A673 (cell line): ENCODE measurements around the gene PEDS1. TPM values are rescaled to one million over a fixed set of nuclear protein-coding genes. Genes with fewer than 3 reads are reported as not detected.

ENCODE experiments used
- BruUV-seq: library from RNA; stranded (reverse); fragments of 400-500 nt; replicated peaks from 2 replicates; lab custom pipeline; 2021; lab: Mats Ljungman, UMichigan
- CTCF ChIA-PET: fragments of 300-600 bp; sonication (Branson Sonifier 250); formaldehyde crosslinking; loops from one replicate; lab custom pipeline; 2022; ENCODE audit warnings: antibody characterized with exemption; lab: Charles Lee
- POLR2A ChIA-PET: fragments of 300-600 bp; sonication (Branson Sonifier 250); formaldehyde crosslinking; loops from one replicate; lab custom pipeline; 2022; ENCODE audit warnings: antibody characterized with exemption; ENCODE audit not compliant: low non-redundant PET; lab: Charles Lee
- DNase-seq: peaks from one replicate; pipeline ENCODE4 v3.0.0-alpha.2; 2015; ENCODE audit warnings: low spot score
- H3K27ac ChIP-seq: fragments of 200-600 bp; sonication (generic); 2 replicates; pipeline ENCODE4 v1.5.1; 2016; ENCODE audit warnings: mixed run types, low read depth, mild to moderate bottlenecking, mixed read lengths, antibody characterized with exemption, low read length; ENCODE audit not compliant: poor library complexity, severe bottlenecking
- H3K27me3 ChIP-seq: fragments of 200-600 bp; sonication (generic); replicated peaks from 2 replicates; pipeline ENCODE4 v1.6.1; 2017; ENCODE audit warnings: mixed run types, low read depth, mild to moderate bottlenecking, mixed read lengths, antibody characterized with exemption, low read length; ENCODE audit not compliant: insufficient read depth, poor library complexity
- H3K36me3 ChIP-seq: fragments of 200-600 bp; sonication (generic); 2 replicates; pipeline ENCODE4 v1.6.1; 2016; ENCODE audit warnings: mixed run types, mild to moderate bottlenecking, mixed read lengths, antibody characterized with exemption, low read length; ENCODE audit not compliant: insufficient read depth, poor library complexity, severe bottlenecking
- H3K4me1 ChIP-seq: fragments of 200-600 bp; sonication (generic); 2 replicates; pipeline ENCODE4 v1.6.1; 2017; ENCODE audit warnings: mixed run types, mild to moderate bottlenecking, mixed read lengths, antibody characterized with exemption, low read length; ENCODE audit not compliant: insufficient read depth, poor library complexity, severe bottlenecking
- H3K4me3 ChIP-seq: fragments of 200-600 bp; sonication (generic); 2 replicates; pipeline ENCODE4 v1.5.1; 2016; ENCODE audit warnings: low read depth, mixed run types, mild to moderate bottlenecking, mixed read lengths, low read length; ENCODE audit not compliant: poor library complexity, severe bottlenecking
- H3K9me3 ChIP-seq: fragments of 200-600 bp; sonication (generic); 2 replicates; pipeline ENCODE4 v1.6.1; 2016; ENCODE audit warnings: mixed run types, low read depth, mild to moderate bottlenecking, mixed read lengths, antibody characterized with exemption, low read length; ENCODE audit not compliant: poor library complexity, severe bottlenecking
- EZH2 ChIP-seq: fragments of 200-600 bp; sonication (generic); IDR thresholded peaks from 2 replicates; pipeline ENCODE4 v1.6.1; 2017; ENCODE audit warnings: borderline replicate concordance, low read depth, mild to moderate bottlenecking, mixed read lengths, antibody characterized with exemption, low read length; ENCODE audit not compliant: poor library complexity, severe bottlenecking
- intact Hi-C: fragments of 100-400 bp; cut with micrococcal nuclease; formaldehyde crosslinking; loops from one replicate; pipeline ENCODE4 v1.10.0; 2022; ENCODE audit not compliant: unreplicated experiment
- total RNA-seq: library from RNA; stranded (reverse); gene quantifications from 2 replicates; pipeline ENCODE4 v1.2.3, GENCODE V29; 2021
- TF ChIP-seq, protein P1 (sequence below): fragments of 300-800, 200-600 bp; sonication (generic); conservative IDR thresholded peaks from 2 replicates; pipeline ENCODE4 v1.5.1; 2017; ENCODE audit warnings: low read depth, mild to moderate bottlenecking, antibody characterized with exemption, low read length, moderate library complexity, mixed read lengths

PEDS1 gene
- total RNA-seq, 1 experiment from 2014 or later, result 25.9 TPM

DNA sequence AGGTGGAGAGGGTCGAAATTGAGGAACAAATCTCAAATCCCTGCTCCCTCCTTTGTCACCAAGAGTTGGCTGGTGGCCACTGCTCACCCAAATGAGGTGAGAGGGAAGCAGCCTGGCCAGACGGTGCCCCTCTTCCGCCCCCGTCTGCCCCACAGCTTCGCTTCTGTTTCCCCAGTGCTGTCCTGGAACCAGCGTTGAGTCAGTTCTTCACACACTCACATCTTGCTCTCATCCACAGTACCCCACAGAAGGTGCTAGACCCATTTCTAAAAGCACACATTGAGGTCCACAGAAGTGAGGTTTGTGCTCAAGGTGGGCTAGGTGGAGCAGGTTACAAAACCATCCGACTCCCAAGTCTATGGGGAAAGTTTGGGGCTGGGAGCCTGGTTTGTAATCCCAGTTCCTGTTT is 40.9 kb upstream of the PEDS1 start:
- intact Hi-C loops, result no loop called here
- H3K4me3 ChIP-seq, result peak overlapping the region; percentile 97
- no TSS peak for BruUV-seq

DNA sequence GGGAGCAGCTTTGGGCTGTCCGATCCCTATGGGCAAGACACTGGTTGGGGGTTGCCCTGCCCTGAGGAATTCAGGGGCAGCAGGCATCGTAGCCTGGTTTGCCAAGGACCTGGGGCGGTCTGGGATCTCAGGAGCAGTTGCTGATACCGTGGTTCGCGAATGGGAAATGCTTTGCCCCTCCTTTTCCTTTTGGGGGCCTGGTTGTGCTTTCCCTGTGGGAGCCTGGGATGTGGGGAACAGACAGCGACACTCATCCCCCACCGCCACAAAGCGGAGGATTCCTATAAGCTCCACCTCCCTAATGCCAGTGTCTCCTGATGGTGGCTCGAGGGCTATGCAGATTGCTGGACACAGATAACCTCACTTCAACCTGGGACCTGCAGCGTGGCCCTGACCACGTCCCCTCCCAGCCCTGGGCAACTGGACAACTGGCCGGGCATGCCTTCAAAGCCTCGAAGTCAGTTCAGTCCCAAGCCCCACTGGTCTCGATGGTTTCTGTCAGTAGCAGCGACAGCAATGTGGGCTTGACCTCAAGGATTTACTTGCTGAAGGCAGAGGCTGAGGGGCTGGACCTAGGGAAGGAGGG is 40.4 kb upstream of the PEDS1 start:
- Histone ChIP-seq H3K27me3 (no peaks in the 10 kb centered on the region), H3K4me3 (peak overlapping the region; percentile 97), H3K36me3 (peaks cover 28% of the 10 kb centered on the region), H3K27ac (peak overlapping the region; percentile 99), H3K9me3 (no peaks in the 10 kb centered on the region), H3K4me1 (peaks cover 28% of the 10 kb centered on the region)
- DNase-seq, result no peak
- no TSS peak for BruUV-seq
- CTCF ChIA-PET, result no interaction called here
- POLR2A ChIA-PET, result no interaction called here
- TF ChIP-seq, protein P1, sequence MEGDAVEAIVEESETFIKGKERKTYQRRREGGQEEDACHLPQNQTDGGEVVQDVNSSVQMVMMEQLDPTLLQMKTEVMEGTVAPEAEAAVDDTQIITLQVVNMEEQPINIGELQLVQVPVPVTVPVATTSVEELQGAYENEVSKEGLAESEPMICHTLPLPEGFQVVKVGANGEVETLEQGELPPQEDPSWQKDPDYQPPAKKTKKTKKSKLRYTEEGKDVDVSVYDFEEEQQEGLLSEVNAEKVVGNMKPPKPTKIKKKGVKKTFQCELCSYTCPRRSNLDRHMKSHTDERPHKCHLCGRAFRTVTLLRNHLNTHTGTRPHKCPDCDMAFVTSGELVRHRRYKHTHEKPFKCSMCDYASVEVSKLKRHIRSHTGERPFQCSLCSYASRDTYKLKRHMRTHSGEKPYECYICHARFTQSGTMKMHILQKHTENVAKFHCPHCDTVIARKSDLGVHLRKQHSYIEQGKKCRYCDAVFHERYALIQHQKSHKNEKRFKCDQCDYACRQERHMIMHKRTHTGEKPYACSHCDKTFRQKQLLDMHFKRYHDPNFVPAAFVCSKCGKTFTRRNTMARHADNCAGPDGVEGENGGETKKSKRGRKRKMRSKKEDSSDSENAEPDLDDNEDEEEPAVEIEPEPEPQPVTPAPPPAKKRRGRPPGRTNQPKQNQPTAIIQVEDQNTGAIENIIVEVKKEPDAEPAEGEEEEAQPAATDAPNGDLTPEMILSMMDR, result no peak
- no peak for TF ChIP-seq EZH2
- intact Hi-C loops, result no loop called here

More for the DNA sequence above, 40.9 kb upstream of the PEDS1 start:
- peaks cover 28% of the 10 kb centered on the region for H3K36me3 ChIP-seq
- peak overlapping the region; percentile 99 for H3K27ac ChIP-seq
- no peak for DNase-seq
- POLR2A ChIA-PET, result no interaction called here
- H3K27me3 ChIP-seq, result no peaks in the 10 kb centered on the region
- peaks cover 23% of the 10 kb centered on the region for H3K4me1 ChIP-seq
- H3K9me3 ChIP-seq, result peaks cover under 1% of the 10 kb centered on the region
- TF ChIP-seq, protein P1, result no peak
- no peak for TF ChIP-seq EZH2
- CTCF ChIA-PET, result no interaction called here

DNA sequence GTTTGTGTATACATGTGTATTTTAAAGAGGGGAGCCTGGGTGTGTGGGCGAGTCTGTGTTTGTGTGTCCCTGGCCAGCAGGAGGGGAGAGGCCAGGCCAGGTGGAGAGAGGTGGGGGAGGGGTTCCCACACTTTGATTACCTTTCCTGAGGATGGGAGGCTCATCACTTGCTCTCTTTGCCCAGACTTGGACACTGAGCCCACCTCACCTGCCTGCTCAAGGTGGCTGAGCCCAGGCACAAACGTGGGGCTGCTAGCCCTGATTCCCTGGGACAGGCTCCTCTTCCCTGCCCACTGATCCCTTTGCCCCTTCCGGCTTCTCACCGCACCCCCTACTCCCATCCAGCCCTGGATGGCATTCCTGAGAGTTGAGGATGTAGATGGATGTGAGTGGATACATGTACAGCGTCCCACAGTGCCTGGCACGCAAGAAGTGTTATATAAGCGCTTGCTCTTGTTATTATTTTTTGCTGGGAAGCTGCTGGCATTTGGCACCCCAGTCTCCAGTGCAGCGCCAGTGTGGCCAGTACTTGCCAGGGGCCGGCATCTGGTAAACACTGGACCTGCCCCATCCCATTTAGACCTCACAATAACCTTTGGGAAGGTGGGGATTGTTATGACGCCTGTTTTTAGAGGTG is 39.8 kb upstream of the PEDS1 start:
- TF ChIP-seq EZH2, result no peak
- TF ChIP-seq, protein P1, result no peak
- H3K4me3 ChIP-seq, result peak overlapping the region; percentile 97
- intact Hi-C loops, result no loop called here
- peaks cover 28% of the 10 kb centered on the region for H3K36me3 ChIP-seq
- CTCF ChIA-PET, result no interaction called here
- H3K9me3 ChIP-seq, result no peaks in the 10 kb centered on the region
- H3K27me3 ChIP-seq, result no peaks in the 10 kb centered on the region
- POLR2A ChIA-PET, result no interaction called here
- DNase-seq, result no peak
- H3K4me1 ChIP-seq, result peaks cover 31% of the 10 kb centered on the region
- BruUV-seq, result no TSS peak
- peak overlapping the region; percentile 99 for H3K27ac ChIP-seq
